Embryonic facial prominence (tissue), 1 donor: ENCODE data around the gene CDKN2B-AS1.
A peak's percentile ranks its signal among the peaks of the same experiment; 100 is the strongest.

Source experiments
- DNase-seq: peaks from one replicate; pipeline ENCODE4 v3.0.0-alpha.2; 2016; ENCODE audit errors: extremely low spot score

Gene CDKN2B-AS1

GRCh38 chr9:22005702-22006606 lies 11.4 kb downstream of the CDKN2B-AS1 start:
- no peak for DNase-seq

- no peak for DNase-seq
Observed at GRCh38 chr9:22008384-22008716, 13.8 kb downstream of the CDKN2B-AS1 start.

- DNase-seq = no peak
Observed at GRCh38 chr9:22008717-22009505, 14.3 kb downstream of the CDKN2B-AS1 start, which contains the start of gene CDKN2B. Gene CDKN2B, minus strand, starts transcription at chr9:22009305. Its CDS starts 352 bp downstream, at chr9:22008953.

- no peak for DNase-seq
Observed at GRCh38 chr9:22009506-22009867, 14.9 kb downstream of the CDKN2B-AS1 start.

GRCh38 chr9:22010866-22011625 lies 16.5 kb downstream of the CDKN2B-AS1 start:
- peak; percentile 40 for DNase-seq

- no peak for DNase-seq
Observed at GRCh38 chr9:22022396-22022795, 27.8 kb downstream of the CDKN2B-AS1 start.

- no peak for DNase-seq
Observed at GRCh38 chr9:22026696-22027095, 32.1 kb downstream of the CDKN2B-AS1 start.

- DNase-seq = no peak
Observed at GRCh38 chr9:22028394-22028793, 33.8 kb downstream of the CDKN2B-AS1 start.

GRCh38 chr9:22029231-22029630 lies 34.6 kb downstream of the CDKN2B-AS1 start:
- no peak for DNase-seq

GRCh38 chr9:22030101-22030598 lies 35.6 kb downstream of the CDKN2B-AS1 start:
- no peak for DNase-seq

- no peak for DNase-seq
Observed at GRCh38 chr9:22031655-22032411, 37.2 kb downstream of the CDKN2B-AS1 start.

- no peak for DNase-seq
Observed at GRCh38 chr9:22033012-22033630, 38.5 kb downstream of the CDKN2B-AS1 start.

- no peak for DNase-seq
Observed at GRCh38 chr9:22035591-22036011, 41.0 kb downstream of the CDKN2B-AS1 start.

- no peak for DNase-seq
Observed at GRCh38 chr9:22036866-22037626, 42.5 kb downstream of the CDKN2B-AS1 start.

GRCh38 chr9:22037954-22038690 lies 43.5 kb downstream of the CDKN2B-AS1 start:
- no peak for DNase-seq

- DNase-seq = no peak
Observed at GRCh38 chr9:22039258-22039657, 44.7 kb downstream of the CDKN2B-AS1 start.

GRCh38 chr9:22040760-22041159 lies 46.2 kb downstream of the CDKN2B-AS1 start:
- DNase-seq = no peak

- no peak for DNase-seq
Observed at GRCh38 chr9:22041344-22041743, 46.8 kb downstream of the CDKN2B-AS1 start.

GRCh38 chr9:22041775-22042174 lies 47.2 kb downstream of the CDKN2B-AS1 start:
- DNase-seq = no peak
